Fibroblast of lung (primary cell): ENCODE measurements around the gene INSC. TPM values are rescaled to one million over a fixed set of nuclear protein-coding genes. Genes with fewer than 3 reads are reported as not detected.

ENCODE experiments used
- DNase-seq, 2 donors: peaks; one replicate each; pipeline versions ENCODE4 v3.0.0 to v3.0.0-alpha.2; 2010; ENCODE audit warnings: low read depth in 2 of 2
- H2AFZ ChIP-seq: 2 replicates; pipeline ENCODE4 v1.5.1; 2012; ENCODE audit warnings: low read length, control low read depth, inconsistent platforms
- H3K27ac ChIP-seq: 2 replicates; pipeline ENCODE4 v1.5.1; 2011; ENCODE audit warnings: low read length, control low read depth; ENCODE audit not compliant: insufficient read depth
- H3K27me3 ChIP-seq: 2 replicates; pipeline ENCODE4 v1.5.1; 2011; ENCODE audit warnings: mild to moderate bottlenecking, low read length; ENCODE audit not compliant: control insufficient read depth, insufficient read depth
- H3K36me3 ChIP-seq: 2 replicates; pipeline ENCODE4 v1.5.1; 2011; ENCODE audit warnings: low read length; ENCODE audit not compliant: control insufficient read depth, insufficient read depth
- H3K4me1 ChIP-seq: 2 replicates; pipeline ENCODE4 v1.5.1; 2011; ENCODE audit warnings: low read length; ENCODE audit not compliant: control insufficient read depth, insufficient read depth; ENCODE audit errors: extremely low read depth
- H3K4me2 ChIP-seq: 2 replicates; pipeline ENCODE4 v1.5.1; 2011; ENCODE audit warnings: low read length, control low read depth; ENCODE audit not compliant: insufficient read depth; ENCODE audit errors: extremely low read depth
- H3K4me3 ChIP-seq, 4 experiments: fragments of 200-600 bp in 1 of 4; sonication (generic) in 1 of 4; replicated peaks in 1 of 4; 2 replicates each; pipeline ENCODE4 v1.5.1; 2011 to 2016; ENCODE audit warnings: low read length in 4 of 4, low read depth in 3 of 4, mild to moderate bottlenecking in 3 of 4, control low read depth in 2 of 4, inconsistent platforms in 1 of 4, mixed read lengths in 1 of 4; ENCODE audit not compliant: insufficient read depth in 1 of 4; ENCODE audit errors: control extremely low read depth in 1 of 4
- H3K79me2 ChIP-seq: 2 replicates; pipeline ENCODE4 v1.5.1; 2012; ENCODE audit warnings: mild to moderate bottlenecking, low read length, inconsistent platforms; ENCODE audit not compliant: control insufficient read depth, insufficient read depth
- H3K9ac ChIP-seq: 2 replicates; pipeline ENCODE4 v1.5.1; 2011; ENCODE audit warnings: mild to moderate bottlenecking, low read length, control low read depth; ENCODE audit not compliant: insufficient read depth
- H3K9me3 ChIP-seq: 2 replicates; pipeline ENCODE4 v1.5.1; 2012; ENCODE audit warnings: low read depth, low read length; ENCODE audit not compliant: control insufficient read depth, insufficient read depth
- H4K20me1 ChIP-seq: 2 replicates; pipeline ENCODE4 v1.5.1; 2011; ENCODE audit warnings: low read length; ENCODE audit not compliant: control insufficient read depth, insufficient read depth; ENCODE audit errors: extremely low read depth
- CTCF ChIP-seq, 2 donors: IDR thresholded peaks in 1 of 2; conservative IDR thresholded peaks in 1 of 2; 1 replicate in 1 of 2; 2 replicates in 1 of 2; pipeline ENCODE4 v1.5.1; 2011 to 2012; ENCODE audit warnings: low read length in 2 of 2, control low read depth in 1 of 2, inconsistent platforms in 1 of 2, low read depth in 1 of 2, mild to moderate bottlenecking in 1 of 2
- EZH2 ChIP-seq: IDR thresholded peaks from 2 replicates; pipeline ENCODE4 v1.5.1; 2012; ENCODE audit warnings: low read length, control low read depth, mild to moderate bottlenecking; ENCODE audit errors: missing control alignments
- polyA plus RNA-seq, 2 donors: library from polyadenylated mRNA; depleted of rRNA in 1 of 2; stranded (reverse) in 1 of 2; unstranded in 1 of 2; fragments of >200 nt; gene quantifications; 2 replicates each; pipeline ENCODE4 v1.2.1, GENCODE V29; 2011 to 2012; ENCODE audit warnings: missing spikeins in 1 of 2
- total RNA-seq: library from RNA; depleted of rRNA; stranded (reverse); fragments of >200 nt; gene quantifications from 2 replicates; pipeline ENCODE4 v1.2.1, GENCODE V29; 2014

The INSC gene
- total and polyA plus RNA-seq, 2 donors (not counting 1 experiment from before 2014, with no cell fraction given), result 0.90 to 8.3 TPM

GRCh38 chr11:15072551-15073143, 42.1 kb upstream of the INSC start:
- Histone ChIP-seq H2AFZ (no peak overlapping the region), H3K4me1 (no peaks in the 10 kb centered on the region), H3K36me3 (no peaks in the 10 kb centered on the region), H3K79me2 (no peaks in the 10 kb centered on the region), H3K4me2 (no peak overlapping the region), H3K27me3 (peaks cover 8% of the 10 kb centered on the region), H3K27ac (no peak overlapping the region), H3K4me3 (no peak overlapping the region), H3K9ac (no peak overlapping the region), H3K9me3 (no peaks in the 10 kb centered on the region), H4K20me1 (no peaks in the 10 kb centered on the region)
- no peak for DNase-seq
- TF ChIP-seq CTCF (conservative IDR thresholded peaks at IDR 0.05 in 1 of 2, IDR thresholded peaks at IDR 0.05 in 1 of 2; ENCODE audit: low read depth in 1 of 2, low read length in 2 of 2), result no peak
- TF ChIP-seq EZH2, result no peak

DNA sequence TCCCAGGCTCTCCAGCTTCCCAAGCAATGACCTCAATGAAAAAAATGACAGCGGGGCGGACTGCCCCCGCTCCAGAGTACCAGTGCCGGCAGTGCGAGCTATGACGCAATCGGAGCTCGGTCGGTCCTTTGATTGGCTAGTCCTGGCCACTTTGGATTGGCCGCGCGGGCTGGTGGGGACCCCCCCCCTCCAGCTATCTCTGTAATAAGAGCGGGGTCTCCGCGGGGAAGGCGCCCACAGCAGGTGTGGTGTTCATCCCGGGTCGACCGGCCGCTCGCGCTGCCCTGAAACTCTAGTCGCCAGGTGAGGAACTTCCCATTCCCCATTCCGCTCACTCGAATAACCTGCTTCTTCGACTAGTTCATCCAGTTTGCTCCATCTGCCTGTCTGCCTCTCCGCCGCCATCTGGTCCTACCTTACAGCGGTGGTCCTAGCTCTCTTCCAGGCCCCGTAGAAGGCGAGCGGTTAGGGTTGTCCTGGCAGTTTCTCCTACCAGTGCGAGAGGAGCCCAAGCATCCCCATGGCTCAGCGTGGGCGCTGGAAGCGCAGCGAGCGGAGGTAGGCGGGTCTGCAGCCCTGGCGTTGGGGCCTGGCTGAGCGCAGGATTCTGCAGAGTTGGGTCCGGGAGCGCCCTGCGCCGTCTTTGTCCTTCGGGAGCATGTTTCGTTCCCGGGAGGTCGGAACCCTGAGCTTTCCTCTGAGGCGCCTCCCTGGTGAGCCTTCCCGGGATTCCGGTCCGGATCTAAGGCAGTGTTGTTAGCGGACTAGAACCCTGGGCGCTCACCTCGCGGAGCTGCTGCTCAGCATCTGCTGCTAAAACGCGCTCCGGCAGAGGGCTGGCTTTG, 41.1 kb upstream of the INSC start, which contains the start of gene CALCB:
Gene CALCB, plus strand, starts transcription at position 233 of the 845 bp plus-strand sequence. CDS start 1,126 bp downstream, outside the sequence.
- H3K4me1 ChIP-seq, result no peaks in the 10 kb centered on the region
- peak; percentile 19 to 24 for DNase-seq
- no peaks in the 10 kb centered on the region for H3K79me2 ChIP-seq
- H3K27ac ChIP-seq, result no peak within 1 kb of the TSS
- peak within 1 kb of the TSS; percentile 15 to 56 (median 30) for H3K4me3 ChIP-seq
- H3K9ac ChIP-seq, result no peak within 1 kb of the TSS
- H3K27me3 ChIP-seq, result peaks cover 8% of the 10 kb centered on the region
- H2AFZ ChIP-seq, result peak within 1 kb of the TSS; percentile 29
- peak within 1 kb of the TSS; percentile 69 for H3K4me2 ChIP-seq
- no peaks in the 10 kb centered on the region for H3K36me3 ChIP-seq
- TF ChIP-seq EZH2, result peak; percentile 68
- no peak for TF ChIP-seq CTCF (conservative IDR thresholded peaks at IDR 0.05 in 1 of 2, IDR thresholded peaks at IDR 0.05 in 1 of 2; ENCODE audit: low read depth in 1 of 2, low read length in 2 of 2)
- H4K20me1 ChIP-seq, result no peaks in the 10 kb centered on the region
- no peaks in the 10 kb centered on the region for H3K9me3 ChIP-seq
